Myocyte (in vitro differentiated cells): Measurements from ENCODE around the gene TLN1. TPM values are rescaled to one million over a fixed set of nuclear protein-coding genes. Genes with fewer than 3 reads are reported as not detected.

Experiments used
- DNase-seq: peaks from one replicate; pipeline ENCODE4 v3.0.0-alpha.2; 2012; ENCODE audit warnings: low read depth
- total RNA-seq: library from RNA; depleted of rRNA; stranded (reverse); fragments of >200 nt; gene quantifications from 2 replicates; pipeline ENCODE4 v1.2.3, GENCODE V29; 2014

Gene TLN1
- total RNA-seq, 1 donor from 2014 or later, result 219 TPM

GRCh38 chr9:35669331-35670145 is 62.5 kb downstream of the TLN1 start:
- peak; percentile 92 for DNase-seq

GRCh38 chr9:35667939-35668338 is 64.1 kb downstream of the TLN1 start:
- DNase-seq, result no peak

GRCh38 chr9:35666549-35666948 is 65.4 kb downstream of the TLN1 start:
- no peak for DNase-seq

GRCh38 chr9:35666045-35666444 is 66.0 kb downstream of the TLN1 start:
- peak; percentile 64 for DNase-seq

- DNase-seq, result no peak
Observed at GRCh38 chr9:35665471-35665818, 66.5 kb downstream of the TLN1 start.

GRCh38 chr9:35664531-35665470 is 67.2 kb downstream of the TLN1 start, which contains the start of gene ARHGEF39:
Gene ARHGEF39, minus strand, starts transcription at chr9:35665195. Its CDS starts 26 bp downstream, at chr9:35665169.
- peak; percentile 83 for DNase-seq

GRCh38 chr9:35662437-35662836 is 69.6 kb downstream of the TLN1 start:
- DNase-seq, result no peak

- no peak for DNase-seq
Observed at GRCh38 chr9:35661756-35662350, 70.1 kb downstream of the TLN1 start.

GRCh38 chr9:35660966-35661415 is 71.0 kb downstream of the TLN1 start:
- DNase-seq, result peak; percentile 69

- DNase-seq, result peak; percentile 75
Observed at GRCh38 chr9:35659340-35659739, 72.7 kb downstream of the TLN1 start.

- DNase-seq, result peak; percentile 61
Observed at GRCh38 chr9:35658968-35659220, 73.1 kb downstream of the TLN1 start.

- peak; percentile 84 for DNase-seq
Observed at GRCh38 chr9:35658137-35658967, 73.6 kb downstream of the TLN1 start, which contains the start of gene CCDC107. Gene CCDC107, plus strand, starts transcription at chr9:35658292. Its CDS starts 88 bp downstream, at chr9:35658380.

GRCh38 chr9:35657546-35658136 is 74.4 kb downstream of the TLN1 start, which contains the start of gene RMRP:
Gene RMRP, minus strand, starts transcription at chr9:35658019.
- peak; percentile 99 for DNase-seq

- DNase-seq, result no peak
Observed at GRCh38 chr9:35656831-35657545, 75.0 kb downstream of the TLN1 start.

GRCh38 chr9:35656348-35656747 is 75.6 kb downstream of the TLN1 start:
- no peak for DNase-seq

- no peak for DNase-seq
Observed at GRCh38 chr9:35653611-35654010, 78.4 kb downstream of the TLN1 start.

- no peak for DNase-seq
Observed at GRCh38 chr9:35652829-35653209, 79.2 kb downstream of the TLN1 start.

- no peak for DNase-seq
Observed at GRCh38 chr9:35651956-35652828, 79.8 kb downstream of the TLN1 start.
